Spleen (tissue), 11 donors: ENCODE measurements around the gene RNF141. TPM values are rescaled to one million over a fixed set of nuclear protein-coding genes. Genes with fewer than 3 reads are reported as not detected.

Experiments used
- DNase-seq: peaks from one replicate; pipeline ENCODE4 v3.0.0-alpha.2; 2020
- H3K27ac ChIP-seq, 8 donors: fragments of 200-600 bp; sonication (generic) in 7 of 8; 1 replicate in 4 of 8; 2 replicates in 4 of 8; pipeline versions ENCODE4 v1.5.0 to v1.8.0; 2016 to 2021; ENCODE audit warnings: inconsistent platforms in 4 of 8, mild to moderate bottlenecking in 4 of 8, moderate library complexity in 1 of 8
- H3K27me3 ChIP-seq, 7 donors: fragments of 200-600 bp; sonication (generic) in 6 of 7; replicated peaks in 1 of 7; 1 replicate in 4 of 7; 2 replicates in 3 of 7; pipeline versions ENCODE4 v1.5.0 to v1.8.0; 2016 to 2021; ENCODE audit warnings: inconsistent platforms in 3 of 7, mild to moderate bottlenecking in 1 of 7
- H3K36me3 ChIP-seq, 6 donors: fragments of 200-600 bp; sonication (generic) in 5 of 6; 1 replicate in 4 of 6; 2 replicates in 2 of 6; pipeline versions ENCODE4 v1.5.0 to v1.8.0; 2016 to 2021; ENCODE audit warnings: inconsistent platforms in 2 of 6
- H3K4me1 ChIP-seq, 6 donors: fragments of 200-600 bp; sonication (generic) in 5 of 6; 1 replicate in 3 of 6; 2 replicates in 3 of 6; pipeline versions ENCODE4 v1.5.0 to v1.8.0; 2016 to 2021; ENCODE audit warnings: inconsistent platforms in 3 of 6
- H3K4me3 ChIP-seq, 8 donors: fragments of 200-600 bp; sonication (generic) in 7 of 8; 1 replicate in 4 of 8; 2 replicates in 4 of 8; pipeline versions ENCODE4 v1.5.0 to v1.8.0; 2016 to 2021; ENCODE audit warnings: inconsistent platforms in 4 of 8, mild to moderate bottlenecking in 4 of 8, moderate library complexity in 2 of 8
- H3K9me3 ChIP-seq, 8 donors: fragments of 200-600 bp; sonication (generic) in 7 of 8; 1 replicate in 4 of 8; 2 replicates in 4 of 8; pipeline versions ENCODE4 v1.5.0 to v1.8.0; 2016 to 2021; ENCODE audit warnings: inconsistent platforms in 4 of 8
- POLR2A ChIP-seq, 3 donors: fragments of 450-650 bp; IDR thresholded peaks; one replicate each; pipeline ENCODE4 v1.5.1; 2017; ENCODE audit warnings: antibody characterized with exemption in 3 of 3, mild to moderate bottlenecking in 1 of 3
- POLR2AphosphoS5 ChIP-seq, 3 donors: sonication (generic); formaldehyde crosslinking; IDR thresholded peaks; one replicate each; pipeline ENCODE4 v1.5.1; 2017; ENCODE audit warnings: antibody characterized with exemption in 3 of 3
- WGBS, 5 donors: extraction: QIAGEN DNeasy Blood & Tissue Kit in 3 of 5; methylation state at CpG; one replicate each; pipeline versions ENCODE4 v1.1.5 to v1.1.7; 2013 to 2018; 5-methylcytosine and 5-hydroxymethylcytosine counted together
- intact Hi-C: fragments of 100-400 bp; cut with DNase I; formaldehyde crosslinking; loops from one replicate; pipeline ENCODE4 v1.15.0; 2023; ENCODE audit warnings: low total_unique reads
- polyA plus RNA-seq, 3 donors: library from polyadenylated mRNA; stranded (reverse); fragments of 200-250 nt; gene quantifications; one replicate each; pipeline ENCODE4 v1.2.1, GENCODE V29; 2013
- total RNA-seq, 7 donors: library from RNA; depleted of rRNA in 3 of 7; stranded (reverse); fragments of >200 nt in 3 of 7; fragmentation: NEBNext Ultra II Directional in 4 of 7; extraction: Animal tissue kit (Norgen Biotek cat#: 25700) in 4 of 7; gene quantifications; one replicate each; pipeline versions ENCODE4 v1.1.0 to v1.2.1, GENCODE V29; 2016 to 2021
- TF ChIP-seq, protein P1 (sequence below), 11 experiments: fragments of 200-600 bp in 7 of 11; fragments of 450-650 bp in 4 of 11; sonication (generic) in 4 of 11; IDR thresholded peaks in 8 of 11; conservative IDR thresholded peaks in 3 of 11; 1 replicate in 7 of 11; 2 replicates in 4 of 11; pipeline versions ENCODE4 v1.4.0 to v1.8.0; 2016 to 2021; ENCODE audit warnings: antibody characterized with exemption in 11 of 11, inconsistent platforms in 4 of 11, mild to moderate bottlenecking in 1 of 11
- donor health status: healthy with polysubstance abuse.
- donor health status: DM: no; HTN: no; CAD: no; lungs with moderate emphysema.
- donor health status: DM: no; HTN: no; CAD: no.
- donor health status: Bipolar disorder and iron deficiency.
- donor health status: healthy.
- donor health status: DM: no; HTN: no; CAD: no.
- donor health status: DM: yes; HTN: yes; CAD: no.

The RNF141 gene
- total and polyA plus RNA-seq, 10 donors: 13.3 to 86.2 (median 48.8) TPM

DNA sequence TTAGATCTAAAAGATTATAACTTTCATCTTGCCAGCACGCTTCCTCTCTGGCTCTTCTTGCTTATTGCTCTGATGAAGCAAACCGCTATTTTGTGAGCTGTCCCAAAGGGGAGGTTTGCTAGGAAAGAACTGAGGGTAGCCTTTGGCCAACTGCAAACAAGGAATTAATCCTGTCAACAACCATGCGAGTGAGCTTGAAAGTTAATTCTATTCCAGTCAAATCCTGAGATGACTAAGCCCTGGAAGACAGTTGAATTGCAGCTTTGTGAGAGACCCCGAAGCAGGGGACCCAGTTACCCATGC is 10.3 kb upstream of the RNF141 start:
- WGBS, 5 donors: 80 to 94% (median 91%) methylated on average over 4 of the region's 4 CpGs
- Histone ChIP-seq H3K9me3 (peaks cover 0 to 9% (median 1%) of the 10 kb centered on the region in 8 donors), H3K27ac (no peak overlapping the region), H3K36me3 (no peaks in the 10 kb centered on the region), H3K4me3 (no peak overlapping the region), H3K27me3 (no peaks in the 10 kb centered on the region), H3K4me1 (peaks cover 0 to under 1% (median 0%) of the 10 kb centered on the region in 6 donors)
- intact Hi-C loops: no loop called here
- TF ChIP-seq POLR2A (IDR thresholded peaks at IDR 0.05) (no peak), POLR2AphosphoS5 (IDR thresholded peaks at IDR 0.05) (no peak)
- TF ChIP-seq, protein P1, sequence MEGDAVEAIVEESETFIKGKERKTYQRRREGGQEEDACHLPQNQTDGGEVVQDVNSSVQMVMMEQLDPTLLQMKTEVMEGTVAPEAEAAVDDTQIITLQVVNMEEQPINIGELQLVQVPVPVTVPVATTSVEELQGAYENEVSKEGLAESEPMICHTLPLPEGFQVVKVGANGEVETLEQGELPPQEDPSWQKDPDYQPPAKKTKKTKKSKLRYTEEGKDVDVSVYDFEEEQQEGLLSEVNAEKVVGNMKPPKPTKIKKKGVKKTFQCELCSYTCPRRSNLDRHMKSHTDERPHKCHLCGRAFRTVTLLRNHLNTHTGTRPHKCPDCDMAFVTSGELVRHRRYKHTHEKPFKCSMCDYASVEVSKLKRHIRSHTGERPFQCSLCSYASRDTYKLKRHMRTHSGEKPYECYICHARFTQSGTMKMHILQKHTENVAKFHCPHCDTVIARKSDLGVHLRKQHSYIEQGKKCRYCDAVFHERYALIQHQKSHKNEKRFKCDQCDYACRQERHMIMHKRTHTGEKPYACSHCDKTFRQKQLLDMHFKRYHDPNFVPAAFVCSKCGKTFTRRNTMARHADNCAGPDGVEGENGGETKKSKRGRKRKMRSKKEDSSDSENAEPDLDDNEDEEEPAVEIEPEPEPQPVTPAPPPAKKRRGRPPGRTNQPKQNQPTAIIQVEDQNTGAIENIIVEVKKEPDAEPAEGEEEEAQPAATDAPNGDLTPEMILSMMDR (IDR thresholded peaks at IDR 0.05 in 8 of 11, conservative IDR thresholded peaks at IDR 0.05 in 3 of 11): no peak
- no peak for DNase-seq

DNA sequence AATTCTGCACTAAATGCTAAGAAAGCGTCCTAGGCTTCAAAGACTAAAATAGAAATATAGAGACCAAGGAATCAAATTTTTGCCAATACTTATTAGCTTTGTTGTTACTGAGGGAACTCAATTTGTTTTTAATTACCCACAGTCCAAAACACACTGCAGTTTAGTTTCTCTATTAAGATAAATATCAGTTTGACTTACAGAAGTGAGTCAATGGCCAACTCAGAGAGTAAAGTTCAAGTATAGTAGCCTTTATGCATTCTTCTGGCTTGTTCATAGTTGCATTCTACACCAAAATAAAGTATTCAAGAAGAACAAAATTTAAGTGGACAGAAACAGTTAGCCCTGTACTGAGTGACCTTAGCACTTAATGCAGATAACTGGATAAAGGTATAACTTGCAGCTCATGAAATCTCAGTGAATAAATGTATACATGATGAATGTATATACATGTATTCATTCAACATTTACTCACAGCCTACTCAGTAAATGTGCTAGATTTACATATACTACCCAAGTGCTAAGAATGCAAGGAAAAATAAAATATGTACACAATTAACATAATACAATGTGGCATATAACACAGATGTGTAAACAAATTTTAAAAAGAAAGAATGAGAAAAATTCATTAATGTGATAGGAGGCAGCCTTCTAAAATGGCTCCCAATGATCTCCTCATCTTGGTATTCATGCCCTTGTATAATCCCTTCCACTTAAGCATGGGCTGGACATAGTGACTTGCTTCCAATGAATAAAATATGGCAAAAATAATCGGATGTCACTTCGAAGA is 9.7 kb upstream of the RNF141 start:
- DNase-seq: no peak
- Histone ChIP-seq H3K4me3 (no peak overlapping the region), H3K9me3 (peaks cover 0 to 9% (median 1%) of the 10 kb centered on the region in 8 donors), H3K27me3 (no peaks in the 10 kb centered on the region), H3K36me3 (no peaks in the 10 kb centered on the region), H3K27ac (no peak overlapping the region), H3K4me1 (peaks cover 0 to 6% (median 2%) of the 10 kb centered on the region in 6 donors)
- TF ChIP-seq, protein P1 (IDR thresholded peaks at IDR 0.05 in 8 of 11, conservative IDR thresholded peaks at IDR 0.05 in 3 of 11): no peak
- TF ChIP-seq POLR2A (IDR thresholded peaks at IDR 0.05) (no peak), POLR2AphosphoS5 (IDR thresholded peaks at IDR 0.05) (no peak)
- WGBS, 5 donors: 87 to 96% (median 92%) methylated on average over 3 of the region's 3 CpGs
- intact Hi-C loops: no loop called here

DNA sequence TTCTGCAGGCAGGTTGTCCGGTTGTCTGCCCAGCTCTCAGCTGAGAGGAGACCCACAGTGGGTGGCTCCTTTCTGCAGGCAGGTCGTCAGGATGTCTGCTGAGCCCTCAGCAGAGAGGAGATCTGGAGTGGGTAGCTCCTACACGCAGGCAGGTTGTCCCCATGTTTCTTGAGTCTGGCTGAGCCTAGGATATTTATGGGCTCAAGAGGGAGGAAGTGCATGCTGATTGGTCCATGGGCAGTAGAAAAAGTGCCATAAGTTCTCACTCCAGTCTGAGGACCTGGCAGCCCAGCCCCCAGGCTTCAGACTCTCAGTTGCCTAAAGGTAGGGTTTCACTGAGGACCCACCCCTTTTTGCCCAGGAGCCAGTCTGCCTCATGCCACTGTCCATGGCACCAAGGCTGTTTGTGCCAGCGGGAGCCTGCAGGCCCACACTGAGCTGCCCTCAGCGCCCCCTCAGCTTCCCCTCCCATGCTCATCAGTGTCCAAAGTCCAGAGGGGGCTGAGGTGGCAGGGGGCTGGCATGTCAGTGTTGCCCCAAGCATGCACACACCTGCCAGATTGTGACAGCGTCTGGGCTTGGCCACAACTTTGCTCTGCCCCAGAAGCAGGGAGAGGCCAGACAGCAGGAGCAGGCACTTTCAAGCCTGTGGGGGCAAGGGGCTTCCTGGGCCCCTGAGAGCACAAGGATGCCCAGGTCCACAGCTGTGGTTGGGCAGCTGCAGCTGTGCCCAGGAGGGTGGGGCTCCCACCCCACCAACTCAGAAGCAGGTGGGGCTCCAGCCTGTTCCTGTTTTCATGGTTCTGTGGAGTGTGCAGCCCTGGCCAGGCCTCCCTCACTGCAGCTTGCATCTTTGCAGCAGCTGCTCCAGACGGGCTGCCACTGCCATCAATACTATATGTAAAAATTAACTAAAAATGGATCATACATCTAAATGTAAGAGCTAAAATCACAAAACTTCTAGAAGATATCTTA is 3.8 kb upstream of the RNF141 start:
- Histone ChIP-seq H3K4me1 (peaks cover 8 to 35% (median 26%) of the 10 kb centered on the region in 6 donors), H3K9me3 (peaks cover 0 to 13% (median 6%) of the 10 kb centered on the region in 8 donors), H3K4me3 (no peak overlapping the region), H3K27ac (peak overlapping the region in 6 of 8 donors; percentile 11 to 83 (median 69)), H3K36me3 (no peaks in the 10 kb centered on the region), H3K27me3 (no peaks in the 10 kb centered on the region)
- intact Hi-C loops: no loop called here
- WGBS, 5 donors: 62 to 82% (median 73%) methylated on average over 6 to 7 of the region's 7 CpGs
- TF ChIP-seq POLR2A (IDR thresholded peaks at IDR 0.05) (no peak), POLR2AphosphoS5 (IDR thresholded peaks at IDR 0.05) (peak; percentile 57 to 81 (median 78))
- TF ChIP-seq, protein P1 (IDR thresholded peaks at IDR 0.05 in 8 of 11, conservative IDR thresholded peaks at IDR 0.05 in 3 of 11): no peak
- DNase-seq: peak; percentile 89
